ENCODE measurements around the gene NCOA7. TPM values are rescaled to one million over a fixed set of nuclear protein-coding genes. Genes with fewer than 3 reads are reported as not detected.

Gene NCOA7
- total and polyA plus RNA-seq, 9 of the 15 experiments (the other 6 are each of a cell fraction or from before 2014, with no cell fraction given): 5.8 to 14.6 (median 9.3) TPM

GRCh38 chr6:125857846-125858245, 67.1 kb downstream of the NCOA7 start (continued):
- TF ChIP-seq ZNF212 (CRISPR knock-in tag; IDR thresholded peaks at IDR 0.05) (no peak), MAFG (tag; conservative IDR thresholded peaks at IDR 0.05) (peak; percentile 51)

GRCh38 chr6:125858427-125859320, 67.9 kb downstream of the NCOA7 start:
- Histone ChIP-seq H3K27me3 (ENCODE audit: control insufficient read depth in 2 of 2, insufficient read depth in 2 of 2, low read length in 2 of 2) (no peaks in the 10 kb centered on the region), H4K20me1 (replicated peaks; ENCODE audit: control insufficient read depth, insufficient read depth, low read length) (no peaks in the 10 kb centered on the region), H3K4me3 (no peak overlapping the region), H3K79me2 (ENCODE audit: control insufficient read depth, insufficient read depth, low read length) (0 out of 3 replicates have a peak, but pooled peaks cover 2% of the 10 kb centered on the region), H3K27ac (ENCODE audit: extremely low read depth, low read depth, low read length) (no peak overlapping the region), H3K9me3 (replicated peaks; ENCODE audit: control insufficient read depth, insufficient read depth, low read depth, low read length) (no peaks in the 10 kb centered on the region), H3K9ac (ENCODE audit: insufficient read depth in 1 of 2, low read depth in 2 of 2, low read length in 2 of 2) (no peak overlapping the region), H3K9me1 (ENCODE audit: control insufficient read depth, insufficient read depth, low read length) (no peaks in the 10 kb centered on the region), H3K4me1 (replicated peaks in 1 of 2; ENCODE audit: control insufficient read depth in 2 of 2, insufficient read depth in 2 of 2, low read length in 2 of 2) (no peaks in the 10 kb centered on the region; a peak in 1 of 5 replicates), H3K36me3 (ENCODE audit: control insufficient read depth, insufficient read depth, low read length) (no peaks in the 10 kb centered on the region), H2AFZ (ENCODE audit: low read depth, low read length) (no peak overlapping the region), H3K4me2 (ENCODE audit: insufficient read depth, low read length) (no peak overlapping the region)
- ChIA-PET POLR2A (interaction anchor here (0.8 to 1.2 kb wide), 2 partner anchors 19 to 69 kb away, joined by 3 to 4 read pairs; partner anchors contain the start of gene NCOA7), CTCF (ENCODE audit: low intra/inter-chr PET ratio) (interaction anchor here (1.5 to 4.1 kb wide), 3 partner anchors 95 to 115 kb away, joined by 5 to 32 read pairs (median 16); partner anchors contain the start of gene HINT3)
- no TSS peak for BruUV-seq (replicated peaks)
- DNase-seq (ENCODE audit: extremely low read depth in 1 of 4, low spot score in 3 of 4) (peak; percentile 40 to 85 (median 65)), FAIRE-seq (peak; percentile 92), ATAC-seq (peak; percentile 98)
- in situ Hi-C loops (cut with MboI): loop anchor here (5.0 kb wide), 1 partner anchor 99 kb away; the partner anchor contains the start of gene HINT3
- WGBS (ENCODE audit: insufficient coverage, low coverage, missing lambda C conversion rate): 14% methylated on average over 6 of the region's 7 CpGs
- intact Hi-C loops (cut with micrococcal nuclease): loop anchor here (1.0 to 2.0 kb wide), 4 partner anchors 48 to 116 kb away; partner anchors contain the start of gene HINT3
- TF ChIP-seq ELK1 (CRISPR knock-in tag; IDR thresholded peaks at IDR 0.05): no peak
- no peak for TF ChIP-seq ZNF431 (CRISPR knock-in tag; IDR thresholded peaks at IDR 0.05)
- TF ChIP-seq YY1 (IDR thresholded peaks at IDR 0.05; ENCODE audit: borderline replicate concordance in 1 of 3, control insufficient read depth in 1 of 3, extremely low read depth in 1 of 3, insufficient read depth in 3 of 3, insufficient read length in 1 of 3, insufficient replicate concordance in 2 of 3, low read depth in 1 of 3, low read length in 2 of 3): peak in 2 of 3 experiments; percentile 5 to 29
- no peak for TF ChIP-seq ZNF75A (CRISPR knock-in tag; IDR thresholded peaks at IDR 0.05)
- no peak for TF ChIP-seq KDM4B (IDR thresholded peaks at IDR 0.05; ENCODE audit: borderline replicate concordance in 2 of 2, low read depth in 1 of 2)
- no peak for TF ChIP-seq NR2C1 (IDR thresholded peaks at IDR 0.05)
- TF ChIP-seq NR2C1 (tag; IDR thresholded peaks at IDR 0.05): no peak
- TF ChIP-seq ARID4B (CRISPR knock-in tag; IDR thresholded peaks at IDR 0.05): no peak
